Measurements from ENCODE around the gene PAX4.

The PAX4 gene

GRCh38 chr7:127632276-127632910, 14.5 kb upstream of the PAX4 start:
- in situ Hi-C loops (cut with MboI; ENCODE audit: low sequenced_read_pairs): no loop called here

GRCh38 chr7:127629268-127629854, 11.4 kb upstream of the PAX4 start:
- in situ Hi-C loops (cut with MboI; ENCODE audit: low sequenced_read_pairs): no loop called here

GRCh38 chr7:127628445-127628844, 10.5 kb upstream of the PAX4 start:
- in situ Hi-C loops (cut with MboI; ENCODE audit: low sequenced_read_pairs): no loop called here

- in situ Hi-C loops (cut with MboI; ENCODE audit: low sequenced_read_pairs): no loop called here
Measured at GRCh38 chr7:127625331-127625730, 7.4 kb upstream of the PAX4 start.

- in situ Hi-C loops (cut with MboI; ENCODE audit: low sequenced_read_pairs): no loop called here
Measured at GRCh38 chr7:127620406-127621233, 2.7 kb upstream of the PAX4 start.

GRCh38 chr7:127619681-127620405, 1.9 kb upstream of the PAX4 start:
- in situ Hi-C loops (cut with MboI; ENCODE audit: low sequenced_read_pairs): no loop called here

GRCh38 chr7:127618775-127619174, 833 bp upstream of the PAX4 start:
- in situ Hi-C loops (cut with MboI; ENCODE audit: low sequenced_read_pairs): no loop called here

- in situ Hi-C loops (cut with MboI; ENCODE audit: low sequenced_read_pairs): no loop called here
Measured at GRCh38 chr7:127616724-127617123, 1.2 kb downstream of the PAX4 start.

- in situ Hi-C loops (cut with MboI; ENCODE audit: low sequenced_read_pairs): no loop called here
Measured at GRCh38 chr7:127612263-127612662, 5.7 kb downstream of the PAX4 start.

GRCh38 chr7:127609297-127609696, 8.6 kb downstream of the PAX4 start:
- in situ Hi-C loops (cut with MboI; ENCODE audit: low sequenced_read_pairs): no loop called here

GRCh38 chr7:127608446-127608845, 9.5 kb downstream of the PAX4 start:
- in situ Hi-C loops (cut with MboI; ENCODE audit: low sequenced_read_pairs): no loop called here

- in situ Hi-C loops (cut with MboI; ENCODE audit: low sequenced_read_pairs): no loop called here
Measured at GRCh38 chr7:127600885-127601284, 17.1 kb downstream of the PAX4 start.

- in situ Hi-C loops (cut with MboI; ENCODE audit: low sequenced_read_pairs): no loop called here
Measured at GRCh38 chr7:127598318-127598717, 19.6 kb downstream of the PAX4 start.

GRCh38 chr7:127595737-127596136, 22.2 kb downstream of the PAX4 start:
- in situ Hi-C loops (cut with MboI; ENCODE audit: low sequenced_read_pairs): no loop called here

GRCh38 chr7:127594490-127594889, 23.5 kb downstream of the PAX4 start:
- in situ Hi-C loops (cut with MboI; ENCODE audit: low sequenced_read_pairs): no loop called here

GRCh38 chr7:127592550-127592949, 25.4 kb downstream of the PAX4 start:
- in situ Hi-C loops (cut with MboI; ENCODE audit: low sequenced_read_pairs): no loop called here

- in situ Hi-C loops (cut with MboI; ENCODE audit: low sequenced_read_pairs): no loop called here
Measured at GRCh38 chr7:127591591-127591990, 26.4 kb downstream of the PAX4 start.

- in situ Hi-C loops (cut with MboI; ENCODE audit: low sequenced_read_pairs): no loop called here
Measured at GRCh38 chr7:127591189-127591588, 26.8 kb downstream of the PAX4 start.

- in situ Hi-C loops (cut with MboI; ENCODE audit: low sequenced_read_pairs): no loop called here
Measured at GRCh38 chr7:127589896-127590295, 28.0 kb downstream of the PAX4 start.

- in situ Hi-C loops (cut with MboI; ENCODE audit: low sequenced_read_pairs): no loop called here
Measured at GRCh38 chr7:127588697-127589482, 29.1 kb downstream of the PAX4 start.

Data from HL-60/S4 treated with phorbol 12-myristate 13-acetate at 8.2 ng/mL for 4 days and 3 days (cell line).